Pancreas (tissue), 10 donors: ENCODE measurements around the gene CPSF6. TPM values are rescaled to one million over a fixed set of nuclear protein-coding genes. Genes with fewer than 3 reads are reported as not detected.
"Not testable (repeated sequence)": the region's sequence is repeated elsewhere in the genome, so short reads cannot be mapped to it uniquely, and the experiment has no call there.

Experiments
- ATAC-seq, 4 donors: fragments of 200-7000 bp; cut with Tn5 transposase; one replicate each; pipeline versions ENCODE4 v1.8.0 to v1.9.1; 2020; ENCODE audit warnings: mild to moderate bottlenecking in 4 of 4, moderate library complexity in 4 of 4
- DNase-seq, 6 donors: peaks; one replicate each; pipeline ENCODE4 v3.0.0-alpha.2; 2020
- FAIRE-seq: peaks from 2 replicates; lab custom pipeline; 2012; peaks lifted over from hg19 to GRCh38; lab: Jason Lieb, UNC
- H3K27ac ChIP-seq, 4 donors: fragments of 200-600 bp; sonication (generic); 1 replicate in 3 of 4; 2 replicates in 1 of 4; pipeline versions ENCODE4 v1.5.0 to v1.8.0; 2020
- H3K27me3 ChIP-seq, 4 donors: fragments of 200-600 bp; one replicate each; pipeline ENCODE4 v1.8.0; 2021
- H3K36me3 ChIP-seq, 3 donors: fragments of 200-600 bp; sonication (generic) in 1 of 3; one replicate each; pipeline versions ENCODE4 v1.5.0 to v1.8.0; 2020 to 2021
- H3K4me1 ChIP-seq, 3 donors: fragments of 200-600 bp; one replicate each; pipeline ENCODE4 v1.8.0; 2021
- H3K4me3 ChIP-seq, 4 donors: fragments of 200-600 bp; sonication (generic) in 2 of 4; one replicate each; pipeline versions ENCODE4 v1.5.0 to v1.8.0; 2020 to 2021
- H3K9me3 ChIP-seq, 4 donors: fragments of 200-600 bp; one replicate each; pipeline ENCODE4 v1.8.0; 2021
- WGBS, 2 donors: extraction: QIAGEN DNeasy Blood & Tissue Kit; methylation state at CpG; one replicate each; pipeline ENCODE4 v1.1.7; 2013; 5-methylcytosine and 5-hydroxymethylcytosine counted together
- intact Hi-C, 3 donors: fragments of 100-400 bp; cut with DNase I; formaldehyde crosslinking; loops; one replicate each; pipeline versions ENCODE4 v1.11.1 to v1.14.2; 2022
- polyA plus RNA-seq, 2 donors: library from polyadenylated mRNA; stranded (reverse); fragments of 200-250 nt; gene quantifications; one replicate each; pipeline ENCODE4 v1.2.3, GENCODE V29; 2013
- total RNA-seq, 6 donors: library from RNA; stranded (reverse); fragmentation: NEBNext Ultra II Directional in 4 of 6; extraction: Animal tissue kit (Norgen Biotek cat#: 25700) in 4 of 6; gene quantifications; one replicate each; pipeline versions ENCODE4 v1.2.1 to v1.2.4, GENCODE V29; 2021 to 2023
- TF ChIP-seq, protein P1 (sequence below), 4 donors: fragments of 200-600 bp; sonication (generic) in 3 of 4; IDR thresholded peaks; one replicate each; pipeline versions ENCODE4 v1.5.0 to v1.8.0; 2021; ENCODE audit warnings: antibody characterized with exemption in 4 of 4
- donor health status: healthy with polysubstance abuse.
- donor health status: DM: no; HTN: no; CAD: no; lungs with moderate emphysema.
- donor health status: DM: no; HTN: no; CAD: no.
- donor health status: control.
- donor health status: control.
- donor health status: Bipolar disorder and iron deficiency.
- donor health status: DM: yes; HTN: yes; CAD: no.
- donor health status: DM: no; HTN: no; CAD: no.
- donor health status: DM: no; HTN: no; CAD: no.
- donor health status: DM: yes; HTN: yes; CAD: no.

Gene CPSF6, protein sequence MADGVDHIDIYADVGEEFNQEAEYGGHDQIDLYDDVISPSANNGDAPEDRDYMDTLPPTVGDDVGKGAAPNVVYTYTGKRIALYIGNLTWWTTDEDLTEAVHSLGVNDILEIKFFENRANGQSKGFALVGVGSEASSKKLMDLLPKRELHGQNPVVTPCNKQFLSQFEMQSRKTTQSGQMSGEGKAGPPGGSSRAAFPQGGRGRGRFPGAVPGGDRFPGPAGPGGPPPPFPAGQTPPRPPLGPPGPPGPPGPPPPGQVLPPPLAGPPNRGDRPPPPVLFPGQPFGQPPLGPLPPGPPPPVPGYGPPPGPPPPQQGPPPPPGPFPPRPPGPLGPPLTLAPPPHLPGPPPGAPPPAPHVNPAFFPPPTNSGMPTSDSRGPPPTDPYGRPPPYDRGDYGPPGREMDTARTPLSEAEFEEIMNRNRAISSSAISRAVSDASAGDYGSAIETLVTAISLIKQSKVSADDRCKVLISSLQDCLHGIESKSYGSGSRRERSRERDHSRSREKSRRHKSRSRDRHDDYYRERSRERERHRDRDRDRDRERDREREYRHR
- total RNA-seq (10 to 100 TPM; 20.4 to 34.2 (median 28.8) TPM), polyA plus RNA-seq (10 to 100 TPM; 14.1 to 17.8 TPM)

DNA sequence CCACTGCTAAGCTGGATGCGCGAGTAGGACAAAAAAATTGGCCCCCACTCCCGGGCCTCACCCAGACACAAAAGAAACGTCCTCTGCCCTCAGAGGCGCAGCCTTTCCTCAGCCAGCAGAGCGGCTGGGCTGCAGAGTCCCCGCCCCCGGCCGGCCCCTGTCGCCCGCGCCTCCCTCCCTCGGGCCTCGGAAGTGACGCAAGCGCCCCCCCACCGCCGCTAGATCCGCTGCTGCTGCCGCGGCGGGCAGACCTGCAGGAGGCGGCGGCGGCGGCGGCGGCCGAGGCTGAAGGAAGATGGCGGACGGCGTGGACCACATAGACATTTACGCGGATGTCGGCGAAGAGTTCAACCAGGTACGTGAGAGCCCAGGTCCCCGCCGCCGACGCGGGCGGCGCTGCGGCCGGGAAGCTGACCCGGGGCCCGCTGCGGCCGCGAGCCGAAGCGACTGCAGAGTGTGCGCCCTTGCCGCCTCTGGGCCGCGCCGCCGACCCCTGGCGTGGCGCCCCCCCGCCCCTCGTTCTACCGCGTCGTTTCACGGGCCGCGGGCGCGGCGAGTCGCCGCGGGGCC lies at the start of gene CPSF6:
Gene CPSF6 (plus strand): TSS at position 218 of the 570 bp plus-strand sequence. CDS start 78 bp downstream, at position 296.
- Histone ChIP-seq H3K4me1 (peaks cover 6 to 26% (median 22%) of the 10 kb centered on the region in 3 donors), H3K27ac (peak within 1 kb of the TSS; percentile 82 to 95 (median 90)), H3K9me3 (no peaks in the 10 kb centered on the region), H3K27me3 (no peaks in the 10 kb centered on the region), H3K36me3 (no peaks in the 10 kb centered on the region), H3K4me3 (peak within 1 kb of the TSS; percentile 60 to 96 (median 83))
- peak; percentile 95 to 98 (median 97) for DNase-seq
- TF ChIP-seq, protein P1, sequence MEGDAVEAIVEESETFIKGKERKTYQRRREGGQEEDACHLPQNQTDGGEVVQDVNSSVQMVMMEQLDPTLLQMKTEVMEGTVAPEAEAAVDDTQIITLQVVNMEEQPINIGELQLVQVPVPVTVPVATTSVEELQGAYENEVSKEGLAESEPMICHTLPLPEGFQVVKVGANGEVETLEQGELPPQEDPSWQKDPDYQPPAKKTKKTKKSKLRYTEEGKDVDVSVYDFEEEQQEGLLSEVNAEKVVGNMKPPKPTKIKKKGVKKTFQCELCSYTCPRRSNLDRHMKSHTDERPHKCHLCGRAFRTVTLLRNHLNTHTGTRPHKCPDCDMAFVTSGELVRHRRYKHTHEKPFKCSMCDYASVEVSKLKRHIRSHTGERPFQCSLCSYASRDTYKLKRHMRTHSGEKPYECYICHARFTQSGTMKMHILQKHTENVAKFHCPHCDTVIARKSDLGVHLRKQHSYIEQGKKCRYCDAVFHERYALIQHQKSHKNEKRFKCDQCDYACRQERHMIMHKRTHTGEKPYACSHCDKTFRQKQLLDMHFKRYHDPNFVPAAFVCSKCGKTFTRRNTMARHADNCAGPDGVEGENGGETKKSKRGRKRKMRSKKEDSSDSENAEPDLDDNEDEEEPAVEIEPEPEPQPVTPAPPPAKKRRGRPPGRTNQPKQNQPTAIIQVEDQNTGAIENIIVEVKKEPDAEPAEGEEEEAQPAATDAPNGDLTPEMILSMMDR (IDR thresholded peaks at IDR 0.05) = no peak
- 0% methylated on average over 65 to 75 of the region's 75 CpGs for WGBS, 2 donors
- intact Hi-C loops = no loop called here
- FAIRE-seq = no peak
- peak; percentile 98 to 99 (median 98) for ATAC-seq

DNA sequence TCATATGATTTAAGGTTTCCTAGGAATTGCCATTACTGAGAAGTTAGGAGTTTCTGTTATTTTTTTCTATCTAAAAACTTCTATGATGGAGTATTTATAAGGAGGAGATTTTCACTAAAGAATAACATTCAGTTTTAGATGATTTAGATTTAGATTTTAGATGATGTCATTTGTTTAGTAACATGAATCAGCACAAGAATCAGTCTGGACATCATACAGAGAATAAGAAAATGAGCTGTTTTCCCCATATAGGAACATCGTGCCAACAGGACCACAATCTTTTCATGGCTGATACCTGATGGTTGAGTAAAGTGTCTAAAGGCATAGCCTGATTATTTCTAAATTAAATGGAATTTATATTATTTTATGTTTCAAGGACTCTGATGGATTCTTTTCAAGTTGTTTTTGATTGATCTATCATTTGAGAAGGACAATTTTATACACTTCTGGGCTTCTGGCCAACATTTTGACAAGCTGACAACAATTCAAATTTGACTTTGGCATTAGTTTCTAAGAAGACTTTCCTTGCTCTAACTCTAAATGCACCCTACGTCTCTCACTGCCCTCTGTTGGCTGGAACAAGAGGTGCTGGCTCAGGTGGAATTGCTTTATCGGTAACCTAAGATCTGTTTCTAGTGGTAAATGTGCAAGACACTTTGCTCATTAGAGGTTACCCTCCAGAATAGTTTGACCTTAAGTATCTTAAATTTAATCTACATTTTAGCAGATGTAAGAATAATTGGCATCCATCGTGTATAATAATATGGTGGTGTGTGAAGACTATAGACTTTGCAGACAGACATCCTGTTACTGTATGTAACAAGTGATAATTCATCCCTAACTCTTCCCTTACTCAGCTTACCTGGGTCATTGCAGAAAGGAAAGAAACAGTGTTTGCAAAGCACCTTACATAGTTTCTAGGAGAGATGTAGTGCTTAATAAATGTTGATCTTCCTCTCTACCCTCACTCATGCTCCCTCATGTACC lies 42.8 kb upstream of the CPSF6 start:
- TF ChIP-seq, protein P1 (IDR thresholded peaks at IDR 0.05) = no peak
- FAIRE-seq (no peak), DNase-seq (no peak), ATAC-seq (peak in 1 of 4 donors; percentile 29)
- Histone ChIP-seq H3K27ac (no peak overlapping the region), H3K36me3 (no peaks in the 10 kb centered on the region), H3K4me3 (no peak overlapping the region), H3K4me1 (no peaks in the 10 kb centered on the region), H3K27me3 (no peaks in the 10 kb centered on the region), H3K9me3 (no peaks in the 10 kb centered on the region)
- intact Hi-C loops = no loop called here
- WGBS, 2 donors = 51 to 56% methylated on average over 4 of the region's 4 CpGs

DNA sequence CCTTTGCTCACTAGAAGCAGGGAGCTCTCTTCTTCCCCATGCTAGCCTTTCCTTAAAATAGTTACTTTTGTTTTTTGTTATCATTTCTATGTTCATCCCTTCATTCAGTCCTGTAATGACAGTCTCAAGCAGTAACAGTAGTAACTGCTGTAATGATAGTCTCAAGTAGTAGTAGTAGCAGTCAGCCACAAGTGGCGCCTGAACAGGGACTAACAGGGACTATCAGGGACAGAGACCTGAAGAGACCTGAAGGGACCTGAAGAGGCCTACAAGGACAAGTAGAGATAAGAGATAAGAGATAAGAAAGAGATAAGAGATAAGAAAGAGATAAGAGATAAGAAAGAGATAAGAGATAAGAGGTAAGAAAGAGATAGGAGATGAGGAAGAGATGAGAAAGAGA lies 39.4 kb upstream of the CPSF6 start:
- H3K4me3 ChIP-seq, H3K27ac ChIP-seq, DNase-seq, H3K4me1 ChIP-seq, intact Hi-C loops, H3K36me3 ChIP-seq, H3K27me3 ChIP-seq, ATAC-seq, FAIRE-seq, H3K9me3 ChIP-seq: not testable (repeated sequence)
- WGBS, 2 donors = 97 to 98% methylated on average over 1 of the region's 1 CpG

DNA sequence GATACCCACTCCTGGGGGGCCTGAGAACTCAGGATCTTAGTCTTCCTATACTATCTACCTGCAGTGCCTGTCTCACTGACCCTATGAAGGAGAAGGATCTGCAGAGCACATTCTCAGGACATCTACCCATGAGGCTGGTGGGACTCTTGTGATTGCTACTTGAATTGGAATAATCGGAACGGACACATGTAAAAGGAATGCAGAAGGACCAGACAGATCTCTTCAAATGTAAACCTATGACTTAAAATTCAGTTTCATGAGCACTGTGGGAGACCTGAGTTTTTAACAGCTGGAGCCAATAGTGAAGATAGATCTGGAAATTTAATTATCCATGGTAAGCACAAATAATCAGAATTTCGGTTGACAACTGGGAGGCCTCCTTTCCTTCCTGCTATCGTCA lies 35.2 kb upstream of the CPSF6 start:
- DNase-seq (no peak), FAIRE-seq (no peak), ATAC-seq (no peak)
- WGBS, 2 donors = 77 to 81% methylated on average over 4 of the region's 4 CpGs
- Histone ChIP-seq H3K4me1 (no peaks in the 10 kb centered on the region), H3K27ac (no peak overlapping the region), H3K9me3 (no peaks in the 10 kb centered on the region), H3K4me3 (no peak overlapping the region), H3K27me3 (no peaks in the 10 kb centered on the region), H3K36me3 (no peaks in the 10 kb centered on the region)
- intact Hi-C loops = no loop called here
- TF ChIP-seq, protein P1 (IDR thresholded peaks at IDR 0.05) = no peak

DNA sequence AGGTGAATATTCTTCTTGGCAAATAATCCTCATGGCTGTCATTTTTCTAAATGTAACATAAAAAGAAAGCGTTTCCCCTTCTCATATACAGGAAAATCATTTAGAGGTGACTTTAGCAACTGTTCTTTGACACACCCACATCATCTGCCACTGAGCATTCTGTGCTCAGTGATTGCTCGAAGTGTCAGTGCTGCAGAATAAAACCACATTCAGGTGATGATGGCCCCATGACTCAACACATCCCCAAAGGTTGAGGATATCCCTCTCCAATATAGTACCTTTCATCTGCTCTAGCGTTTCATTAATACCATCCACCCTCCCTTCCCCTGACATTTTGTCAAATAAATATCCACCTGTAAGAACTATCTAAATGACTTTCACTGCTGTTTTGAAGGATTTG lies 28.7 kb upstream of the CPSF6 start:
- intact Hi-C loops = no loop called here

More for the DNA sequence above, 28.7 kb upstream of the CPSF6 start:
- WGBS, 2 donors = 76 to 91% methylated on average over 3 of the region's 3 CpGs
- Histone ChIP-seq H3K36me3 (no peaks in the 10 kb centered on the region), H3K27me3 (no peaks in the 10 kb centered on the region), H3K4me1 (no peaks in the 10 kb centered on the region), H3K27ac (no peak overlapping the region), H3K9me3 (no peaks in the 10 kb centered on the region), H3K4me3 (no peak overlapping the region)
- no peak for DNase-seq
- TF ChIP-seq, protein P1 (IDR thresholded peaks at IDR 0.05) = no peak
- no peak for ATAC-seq
- no peak for FAIRE-seq
